A549 (cell line): ENCODE measurements around the gene ASB13.

Experiments
- CBX8 ChIP-seq: fragments of 200-600 bp; sonication (generic); IDR thresholded peaks from 2 replicates; pipeline ENCODE4 v1.6.1; 2016
- ESRRA ChIP-seq: fragments of 150-350 bp; IDR thresholded peaks from 2 replicates; pipeline ENCODE4 v1.6.1; 2014; ENCODE audit warnings: mild to moderate bottlenecking, low read length, borderline replicate concordance
- HDAC2 ChIP-seq: fragments of 200-600 bp; sonication (generic); IDR thresholded peaks from 2 replicates; pipeline ENCODE4 v1.6.1; 2016
- HOXA7 ChIP-seq: fragments of 250-450 bp; sonication (Bioruptor Pico); IDR thresholded peaks from 2 replicates; pipeline ENCODE4 v1.5.0; 2020; ENCODE audit warnings: mild to moderate bottlenecking, moderate library complexity
- JUN ChIP-seq, 2 experiments: fragments of >200 bp; sonication (Bioruptor Twin); formaldehyde crosslinking; IDR thresholded peaks; 2 replicates in 1 of 2; 3 replicates in 1 of 2; pipeline ENCODE4 v1.6.1; 2016 to 2017
- MAFK ChIP-seq: fragments of 450-650 bp; IDR thresholded peaks from 2 replicates; pipeline ENCODE4 v1.6.1; 2014; ENCODE audit not compliant: partially characterized antibody
- POLR2A ChIP-seq: IDR thresholded peaks from 2 replicates; pipeline ENCODE4 v1.6.1; 2012; ENCODE audit warnings: mild to moderate bottlenecking, low read length
- RAD21 ChIP-seq, 2 experiments: fragments of >200 bp in 1 of 2; sonication (Bioruptor Twin) in 1 of 2; formaldehyde crosslinking in 1 of 2; IDR thresholded peaks in 1 of 2; conservative IDR thresholded peaks in 1 of 2; 2 replicates in 1 of 2; 3 replicates in 1 of 2; pipeline ENCODE4 v1.6.1; 2012 to 2018; ENCODE audit warnings: inconsistent platforms in 1 of 2
- RFX5 ChIP-seq: fragments of 450-650 bp; IDR thresholded peaks from 2 replicates; pipeline ENCODE4 v1.7.1; 2014; ENCODE audit warnings: antibody characterized with exemption, mild to moderate bottlenecking, moderate library complexity
- TF ChIP-seq, protein P1 (sequence below): fragments of >200 bp; sonication (Bioruptor Twin); formaldehyde crosslinking; IDR thresholded peaks from 3 replicates; pipeline ENCODE4 v1.5.1; 2016
- TF ChIP-seq, protein P2 (sequence below): IDR thresholded peaks from 2 replicates; pipeline ENCODE4 v1.6.1; 2012
- TF ChIP-seq, protein P3 (sequence below): IDR thresholded peaks from 2 replicates; pipeline ENCODE4 v1.6.1; 2012
- TF ChIP-seq, protein P4 (sequence below): fragments of 200-600 bp; sonication (generic); IDR thresholded peaks from 2 replicates; pipeline ENCODE4 v1.6.1; 2016; ENCODE audit warnings: antibody characterized with exemption, mild to moderate bottlenecking, moderate library complexity

DNA sequence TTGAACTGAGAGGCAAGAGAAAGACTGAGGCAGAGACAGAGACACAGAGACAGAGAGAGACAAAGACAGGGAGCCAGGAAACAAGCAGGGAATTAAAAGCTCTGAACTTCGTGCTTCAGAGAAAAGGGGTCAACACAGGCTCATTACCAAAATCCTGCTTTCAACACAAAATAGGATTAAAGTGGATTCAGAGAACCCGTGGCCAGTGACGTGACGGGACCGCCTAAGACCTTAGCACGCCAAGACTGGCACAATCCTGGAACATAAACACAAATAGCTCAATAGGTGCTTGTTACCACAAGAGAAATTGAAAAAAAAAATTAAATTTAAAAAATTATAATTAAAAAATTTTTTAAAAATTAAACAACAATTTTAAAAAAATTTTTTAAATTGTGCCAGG is 21.5 kb downstream of the ASB13 start:
- TF ChIP-seq, protein P1, sequence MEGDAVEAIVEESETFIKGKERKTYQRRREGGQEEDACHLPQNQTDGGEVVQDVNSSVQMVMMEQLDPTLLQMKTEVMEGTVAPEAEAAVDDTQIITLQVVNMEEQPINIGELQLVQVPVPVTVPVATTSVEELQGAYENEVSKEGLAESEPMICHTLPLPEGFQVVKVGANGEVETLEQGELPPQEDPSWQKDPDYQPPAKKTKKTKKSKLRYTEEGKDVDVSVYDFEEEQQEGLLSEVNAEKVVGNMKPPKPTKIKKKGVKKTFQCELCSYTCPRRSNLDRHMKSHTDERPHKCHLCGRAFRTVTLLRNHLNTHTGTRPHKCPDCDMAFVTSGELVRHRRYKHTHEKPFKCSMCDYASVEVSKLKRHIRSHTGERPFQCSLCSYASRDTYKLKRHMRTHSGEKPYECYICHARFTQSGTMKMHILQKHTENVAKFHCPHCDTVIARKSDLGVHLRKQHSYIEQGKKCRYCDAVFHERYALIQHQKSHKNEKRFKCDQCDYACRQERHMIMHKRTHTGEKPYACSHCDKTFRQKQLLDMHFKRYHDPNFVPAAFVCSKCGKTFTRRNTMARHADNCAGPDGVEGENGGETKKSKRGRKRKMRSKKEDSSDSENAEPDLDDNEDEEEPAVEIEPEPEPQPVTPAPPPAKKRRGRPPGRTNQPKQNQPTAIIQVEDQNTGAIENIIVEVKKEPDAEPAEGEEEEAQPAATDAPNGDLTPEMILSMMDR, result no peak
- TF ChIP-seq HOXA7 (CRISPR knock-in tag), result no peak
- no peak for TF ChIP-seq POLR2A
- no peak for TF ChIP-seq CBX8
- TF ChIP-seq, protein P2, sequence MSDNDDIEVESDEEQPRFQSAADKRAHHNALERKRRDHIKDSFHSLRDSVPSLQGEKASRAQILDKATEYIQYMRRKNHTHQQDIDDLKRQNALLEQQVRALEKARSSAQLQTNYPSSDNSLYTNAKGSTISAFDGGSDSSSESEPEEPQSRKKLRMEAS, result no peak
- no peak for TF ChIP-seq RFX5
- TF ChIP-seq, protein P3, sequence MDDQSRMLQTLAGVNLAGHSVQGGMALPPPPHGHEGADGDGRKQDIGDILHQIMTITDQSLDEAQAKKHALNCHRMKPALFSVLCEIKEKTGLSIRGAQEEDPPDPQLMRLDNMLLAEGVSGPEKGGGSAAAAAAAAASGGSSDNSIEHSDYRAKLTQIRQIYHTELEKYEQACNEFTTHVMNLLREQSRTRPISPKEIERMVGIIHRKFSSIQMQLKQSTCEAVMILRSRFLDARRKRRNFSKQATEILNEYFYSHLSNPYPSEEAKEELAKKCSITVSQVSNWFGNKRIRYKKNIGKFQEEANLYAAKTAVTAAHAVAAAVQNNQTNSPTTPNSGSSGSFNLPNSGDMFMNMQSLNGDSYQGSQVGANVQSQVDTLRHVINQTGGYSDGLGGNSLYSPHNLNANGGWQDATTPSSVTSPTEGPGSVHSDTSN, result no peak
- no peak for TF ChIP-seq MAFK
- TF ChIP-seq, protein P4, sequence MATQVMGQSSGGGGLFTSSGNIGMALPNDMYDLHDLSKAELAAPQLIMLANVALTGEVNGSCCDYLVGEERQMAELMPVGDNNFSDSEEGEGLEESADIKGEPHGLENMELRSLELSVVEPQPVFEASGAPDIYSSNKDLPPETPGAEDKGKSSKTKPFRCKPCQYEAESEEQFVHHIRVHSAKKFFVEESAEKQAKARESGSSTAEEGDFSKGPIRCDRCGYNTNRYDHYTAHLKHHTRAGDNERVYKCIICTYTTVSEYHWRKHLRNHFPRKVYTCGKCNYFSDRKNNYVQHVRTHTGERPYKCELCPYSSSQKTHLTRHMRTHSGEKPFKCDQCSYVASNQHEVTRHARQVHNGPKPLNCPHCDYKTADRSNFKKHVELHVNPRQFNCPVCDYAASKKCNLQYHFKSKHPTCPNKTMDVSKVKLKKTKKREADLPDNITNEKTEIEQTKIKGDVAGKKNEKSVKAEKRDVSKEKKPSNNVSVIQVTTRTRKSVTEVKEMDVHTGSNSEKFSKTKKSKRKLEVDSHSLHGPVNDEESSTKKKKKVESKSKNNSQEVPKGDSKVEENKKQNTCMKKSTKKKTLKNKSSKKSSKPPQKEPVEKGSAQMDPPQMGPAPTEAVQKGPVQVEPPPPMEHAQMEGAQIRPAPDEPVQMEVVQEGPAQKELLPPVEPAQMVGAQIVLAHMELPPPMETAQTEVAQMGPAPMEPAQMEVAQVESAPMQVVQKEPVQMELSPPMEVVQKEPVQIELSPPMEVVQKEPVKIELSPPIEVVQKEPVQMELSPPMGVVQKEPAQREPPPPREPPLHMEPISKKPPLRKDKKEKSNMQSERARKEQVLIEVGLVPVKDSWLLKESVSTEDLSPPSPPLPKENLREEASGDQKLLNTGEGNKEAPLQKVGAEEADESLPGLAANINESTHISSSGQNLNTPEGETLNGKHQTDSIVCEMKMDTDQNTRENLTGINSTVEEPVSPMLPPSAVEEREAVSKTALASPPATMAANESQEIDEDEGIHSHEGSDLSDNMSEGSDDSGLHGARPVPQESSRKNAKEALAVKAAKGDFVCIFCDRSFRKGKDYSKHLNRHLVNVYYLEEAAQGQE, result no peak
- TF ChIP-seq RAD21 (conservative IDR thresholded peaks at IDR 0.05 in 1 of 2, IDR thresholded peaks at IDR 0.05 in 1 of 2), result no peak
- TF ChIP-seq JUN (IDR thresholded peaks at IDR 0.05), result no peak
- no peak for TF ChIP-seq HDAC2
- TF ChIP-seq ESRRA, result no peak
